IMR-90 (cell line): ENCODE results near the gene VPS39. TPM values are rescaled to one million over a fixed set of nuclear protein-coding genes. Genes with fewer than 3 reads are reported as not detected.

Experiments used
- ATAC-seq: fragments of 200-7000 bp; cut with Tn5 transposase; 2 replicates; pipeline ENCODE4 v1.9.1; 2020; ENCODE audit warnings: low read depth, mild to moderate bottlenecking, moderate library complexity
- BruUV-seq: library from RNA; stranded (reverse); fragments of 400-500 nt; replicated peaks from 2 replicates; lab custom pipeline; 2021; lab: Mats Ljungman, UMichigan
- CTCF ChIA-PET: fragments of 300-600 bp; formaldehyde crosslinking; extraction: SDS; loops from one replicate; lab custom pipeline; 2021; ENCODE audit warnings: antibody characterized with exemption; lab: Yijun Ruan, JAX
- POLR2A ChIA-PET: fragments of 300-600 bp; sonication (Branson Sonifier 250); formaldehyde crosslinking; loops from one replicate; lab custom pipeline; 2022; ENCODE audit warnings: antibody characterized with exemption; ENCODE audit not compliant: unreplicated experiment; lab: Charles Lee
- DNase-seq: peaks from one replicate; pipeline ENCODE4 v3.0.0; 2013
- H2AFZ ChIP-seq: replicated peaks from 2 replicates; pipeline ENCODE3; 2013; ENCODE audit warnings: low read length, mild to moderate bottlenecking; ENCODE audit not compliant: poor library complexity
- H2AK5ac ChIP-seq: 2 replicates; pipeline ENCODE4 v1.6.1; 2013; ENCODE audit warnings: low read depth, low read length, inconsistent platforms
- H2AK9ac ChIP-seq: replicated peaks from 2 replicates; pipeline ENCODE3; 2013; ENCODE audit warnings: mild to moderate bottlenecking, low read depth, low read length, moderate library complexity; ENCODE audit not compliant: poor library complexity
- H2BK120ac ChIP-seq: 2 replicates; pipeline ENCODE4 v1.6.1; 2013; ENCODE audit warnings: low read depth, low read length, inconsistent platforms
- H2BK15ac ChIP-seq: 3 replicates; pipeline ENCODE4 v1.6.1; 2013; ENCODE audit warnings: low read depth, low read length, inconsistent platforms
- H2BK20ac ChIP-seq: 2 replicates; pipeline ENCODE4 v1.6.1; 2013; ENCODE audit warnings: low read depth, mild to moderate bottlenecking, inconsistent platforms, low read length, moderate library complexity
- H2BK5ac ChIP-seq: 2 replicates; pipeline ENCODE4 v1.6.1; 2013; ENCODE audit warnings: mild to moderate bottlenecking, low read depth, low read length, inconsistent platforms; ENCODE audit not compliant: poor library complexity, severe bottlenecking
- H3K14ac ChIP-seq: replicated peaks from 2 replicates; pipeline ENCODE4 v1.6.1; 2013; ENCODE audit warnings: low read depth, low read length, inconsistent platforms
- H3K18ac ChIP-seq: 2 replicates; pipeline ENCODE4 v1.6.1; 2013; ENCODE audit warnings: low read depth, low read length, control low read depth
- H3K23ac ChIP-seq: 2 replicates; pipeline ENCODE4 v1.6.1; 2013; ENCODE audit warnings: low read depth, low read length, inconsistent platforms
- H3K27ac ChIP-seq: 2 replicates; pipeline ENCODE4 v1.5.1; 2013; ENCODE audit warnings: mild to moderate bottlenecking, control low read depth, low read length; ENCODE audit not compliant: insufficient read depth
- H3K27me3 ChIP-seq: 2 replicates; pipeline ENCODE4 v1.6.1; 2013; ENCODE audit warnings: low read length; ENCODE audit not compliant: control insufficient read depth, insufficient read depth
- H3K36me3 ChIP-seq: 2 replicates; pipeline ENCODE4 v1.6.1; 2013; ENCODE audit warnings: low read length, mixed read lengths; ENCODE audit not compliant: control insufficient read depth, insufficient read depth
- H3K4ac ChIP-seq: 2 replicates; pipeline ENCODE4 v1.6.1; 2013; ENCODE audit warnings: low read depth, low read length, inconsistent platforms
- H3K4me1 ChIP-seq: 2 replicates; pipeline ENCODE4 v1.6.1; 2013; ENCODE audit warnings: low read length, mixed read lengths; ENCODE audit not compliant: control insufficient read depth, insufficient read depth
- H3K4me2 ChIP-seq: 2 replicates; pipeline ENCODE4 v1.6.1; 2013; ENCODE audit warnings: low read depth, mild to moderate bottlenecking, control low read depth, low read length, moderate library complexity
- H3K4me3 ChIP-seq: 2 replicates; pipeline ENCODE4 v1.5.1; 2013; ENCODE audit warnings: low read depth, mild to moderate bottlenecking, control low read depth, low read length, moderate library complexity; ENCODE audit not compliant: insufficient read depth
- H3K56ac ChIP-seq: 2 replicates; pipeline ENCODE4 v1.6.1; 2013; ENCODE audit warnings: low read length, inconsistent platforms; ENCODE audit not compliant: insufficient read depth; ENCODE audit errors: extremely low read depth
- H3K79me1 ChIP-seq, 2 experiments: 2 replicates each; pipeline ENCODE4 v1.6.1; 2013; ENCODE audit warnings: low read length in 2 of 2, inconsistent platforms in 1 of 2, low read depth in 1 of 2
- H3K9ac ChIP-seq: 2 replicates; pipeline ENCODE4 v1.6.1; 2013; ENCODE audit warnings: low read depth, low read length, control low read depth
- H3K9me1 ChIP-seq: 2 replicates; pipeline ENCODE4 v1.6.1; 2013; ENCODE audit warnings: low read length, inconsistent platforms; ENCODE audit not compliant: insufficient read depth
- H3K9me3 ChIP-seq: 2 replicates; pipeline ENCODE4 v1.6.1; 2013; ENCODE audit warnings: low read length; ENCODE audit not compliant: control insufficient read depth, insufficient read depth
- H4K20me1 ChIP-seq: 2 replicates; pipeline ENCODE4 v1.6.1; 2013; ENCODE audit warnings: low read length, inconsistent platforms; ENCODE audit not compliant: insufficient read depth
- H4K5ac ChIP-seq: 2 replicates; pipeline ENCODE4 v1.6.1; 2013; ENCODE audit warnings: mild to moderate bottlenecking, low read depth, low read length, control low read depth
- H4K8ac ChIP-seq, 2 experiments: 2 replicates each; pipeline ENCODE4 v1.6.1; 2013; ENCODE audit warnings: low read depth in 2 of 2, low read length in 2 of 2, control low read depth in 1 of 2, inconsistent platforms in 1 of 2
- H4K91ac ChIP-seq: 2 replicates; pipeline ENCODE4 v1.6.1; 2013; ENCODE audit warnings: low read depth, low read length, inconsistent platforms; ENCODE audit not compliant: insufficient read depth
- CEBPB ChIP-seq: IDR thresholded peaks from 2 replicates; pipeline ENCODE4 v1.6.1; 2012; ENCODE audit warnings: low read depth, low read length, improper control_type of control experiment
- CHD1 ChIP-seq: IDR thresholded peaks from 2 replicates; pipeline ENCODE4 v1.6.1; 2012; ENCODE audit warnings: low read depth, low read length, improper control_type of control experiment
- CTCF ChIP-seq: conservative IDR thresholded peaks from 2 replicates; pipeline ENCODE4 v1.5.1; 2012; ENCODE audit warnings: mild to moderate bottlenecking, low read depth, low read length, improper control_type of control experiment
- MAFK ChIP-seq: IDR thresholded peaks from 2 replicates; pipeline ENCODE4 v1.6.1; 2012; ENCODE audit warnings: low read depth, low read length, improper control_type of control experiment
- NFE2L2 ChIP-seq: fragments of 150-350 bp; IDR thresholded peaks from 2 replicates; pipeline ENCODE4 v1.6.1; 2016; ENCODE audit warnings: low read depth, mild to moderate bottlenecking, low read length
- RFX5 ChIP-seq: IDR thresholded peaks from 2 replicates; pipeline ENCODE4 v1.8.0; 2012; ENCODE audit warnings: low read depth, mild to moderate bottlenecking, low read length, moderate library complexity
- WGBS, 2 experiments: methylation state at CpG; one replicate each; pipeline versions ENCODE4 v1.1.5 to v1.1.7; 2013; ENCODE audit warnings: missing lambda C conversion rate in 2 of 2; ENCODE audit not compliant: insufficient read length in 1 of 2; ENCODE audit errors: extremely low coverage in 2 of 2; 5-methylcytosine and 5-hydroxymethylcytosine counted together
- dilution Hi-C: fragments of 300-500 bp; cut with HindIII; formaldehyde crosslinking; loops from one replicate; pipeline ENCODE4 v1.14.3; 2018; ENCODE audit warnings: low sequenced_read_pairs; ENCODE audit not compliant: unreplicated experiment
- in situ Hi-C: fragments of 300-500 bp; cut with MboI; formaldehyde crosslinking; loops from 3 replicates; pipeline ENCODE4 v1.14.3; 2019; ENCODE audit warnings: low sequenced_read_pairs, inconsistent platforms, mixed read lengths
- intact Hi-C: fragments of 100-400 bp; cut with micrococcal nuclease; formaldehyde crosslinking; loops from 2 replicates; pipeline ENCODE4 v1.10.0; 2022
- polyA plus RNA-seq, 3 experiments: library from polyadenylated mRNA; depleted of rRNA; stranded (reverse); fragments of >200 nt; gene quantifications; 2 replicates each; pipeline ENCODE4 v1.2.3, GENCODE V29; 2012; ENCODE audit warnings: low replicate concordance in 1 of 3
- total RNA-seq: library from RNA; depleted of rRNA; stranded (reverse); fragments of >200 nt; gene quantifications from 2 replicates; pipeline ENCODE4 v1.2.3, GENCODE V29; 2012

VPS39 gene
- total and polyA plus RNA-seq, 2 of the 4 experiments (the other 2 are of a cell fraction): 49.7 to 52.2 TPM

- H3K4me1 ChIP-seq: no peaks in the 10 kb centered on the region
- no peak overlapping the region for H3K18ac ChIP-seq
- no peak overlapping the region for H4K91ac ChIP-seq
- H2BK5ac ChIP-seq: no peak overlapping the region
- H4K5ac ChIP-seq: no peak overlapping the region
- no peak overlapping the region for H3K56ac ChIP-seq
- no peaks in the 10 kb centered on the region for H3K9me3 ChIP-seq
- H3K4me2 ChIP-seq: no peak overlapping the region
- H3K14ac ChIP-seq: no peak overlapping the region
- no peak overlapping the region for H2BK20ac ChIP-seq
- intact Hi-C loops: no loop called here
- no peaks in the 10 kb centered on the region; the same call in 1 of the 2 replicates for H4K20me1 ChIP-seq
- WGBS, 2 experiments: 63% methylated on average over 4 of the region's 12 CpGs; no CpG with 5 or more reads in 1 of the 2 experiments
- dilution Hi-C loops: no loop called here
- DNase-seq (no peak), ATAC-seq (no peak)
- H3K79me1 ChIP-seq: no peaks in the 10 kb centered on the region
- no peak overlapping the region for H2AK5ac ChIP-seq
- H3K9ac ChIP-seq: no peak overlapping the region
- CTCF ChIA-PET: no interaction called here
- POLR2A ChIA-PET: no interaction called here
- no peaks in the 10 kb centered on the region for H3K9me1 ChIP-seq
- no peaks in the 10 kb centered on the region for H3K36me3 ChIP-seq
- no peak overlapping the region for H2BK120ac ChIP-seq
- in situ Hi-C loops: no loop called here
- H3K27me3 ChIP-seq: peaks cover 26% of the 10 kb centered on the region
- H2AFZ ChIP-seq: no peak overlapping the region
- H3K4me3 ChIP-seq: no peak overlapping the region
- H4K8ac ChIP-seq: no peak overlapping the region
- H2AK9ac ChIP-seq: no peak overlapping the region
- no peak overlapping the region for H3K23ac ChIP-seq
- H3K27ac ChIP-seq: no peak overlapping the region
- H2BK15ac ChIP-seq: no peak overlapping the region
- TF ChIP-seq CTCF (no peak), MAFK (no peak), NFE2L2 (no peak), RFX5 (no peak), CEBPB (no peak), CHD1 (no peak)
- no TSS peak for BruUV-seq
- no peak overlapping the region for H3K4ac ChIP-seq
These were observed 59.2 kb downstream of the VPS39 start for GRCh38 chr15:42148808-42149492.
